GM10266 (cell line): ENCODE measurements around the gene VENTX.
A peak's percentile ranks its signal among the peaks of the same experiment; 100 is the strongest.

ENCODE experiments used
- DNase-seq: peaks from one replicate; pipeline ENCODE4 v3.0.0; 2012; ENCODE audit errors: extremely low spot score
- TF ChIP-seq, protein P1 (sequence below): IDR thresholded peaks from 2 replicates; pipeline ENCODE4 v1.5.1; 2012; ENCODE audit warnings: mild to moderate bottlenecking, low read depth; ENCODE audit not compliant: control insufficient read depth, insufficient read depth; ENCODE audit errors: missing control alignments

The VENTX gene

DNA sequence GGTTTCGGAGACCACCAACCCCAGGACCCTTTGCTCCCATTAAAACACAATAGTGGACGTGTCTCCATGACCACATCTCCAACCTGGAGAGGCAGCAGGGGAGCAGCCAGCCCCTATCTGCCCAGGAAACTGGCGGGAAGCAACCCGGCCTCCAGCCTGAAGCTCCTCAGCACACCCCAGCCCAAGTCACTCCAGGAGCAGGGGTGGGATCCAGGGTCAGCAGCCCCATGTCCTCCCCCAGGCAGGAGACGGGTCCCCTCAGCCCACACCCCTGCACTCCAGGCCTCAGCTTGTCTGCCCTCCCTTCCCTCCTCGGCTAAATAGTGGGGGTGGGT is 38.4 kb downstream of the VENTX start:
- no peak for DNase-seq
- TF ChIP-seq, protein P1, sequence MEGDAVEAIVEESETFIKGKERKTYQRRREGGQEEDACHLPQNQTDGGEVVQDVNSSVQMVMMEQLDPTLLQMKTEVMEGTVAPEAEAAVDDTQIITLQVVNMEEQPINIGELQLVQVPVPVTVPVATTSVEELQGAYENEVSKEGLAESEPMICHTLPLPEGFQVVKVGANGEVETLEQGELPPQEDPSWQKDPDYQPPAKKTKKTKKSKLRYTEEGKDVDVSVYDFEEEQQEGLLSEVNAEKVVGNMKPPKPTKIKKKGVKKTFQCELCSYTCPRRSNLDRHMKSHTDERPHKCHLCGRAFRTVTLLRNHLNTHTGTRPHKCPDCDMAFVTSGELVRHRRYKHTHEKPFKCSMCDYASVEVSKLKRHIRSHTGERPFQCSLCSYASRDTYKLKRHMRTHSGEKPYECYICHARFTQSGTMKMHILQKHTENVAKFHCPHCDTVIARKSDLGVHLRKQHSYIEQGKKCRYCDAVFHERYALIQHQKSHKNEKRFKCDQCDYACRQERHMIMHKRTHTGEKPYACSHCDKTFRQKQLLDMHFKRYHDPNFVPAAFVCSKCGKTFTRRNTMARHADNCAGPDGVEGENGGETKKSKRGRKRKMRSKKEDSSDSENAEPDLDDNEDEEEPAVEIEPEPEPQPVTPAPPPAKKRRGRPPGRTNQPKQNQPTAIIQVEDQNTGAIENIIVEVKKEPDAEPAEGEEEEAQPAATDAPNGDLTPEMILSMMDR = no peak

DNA sequence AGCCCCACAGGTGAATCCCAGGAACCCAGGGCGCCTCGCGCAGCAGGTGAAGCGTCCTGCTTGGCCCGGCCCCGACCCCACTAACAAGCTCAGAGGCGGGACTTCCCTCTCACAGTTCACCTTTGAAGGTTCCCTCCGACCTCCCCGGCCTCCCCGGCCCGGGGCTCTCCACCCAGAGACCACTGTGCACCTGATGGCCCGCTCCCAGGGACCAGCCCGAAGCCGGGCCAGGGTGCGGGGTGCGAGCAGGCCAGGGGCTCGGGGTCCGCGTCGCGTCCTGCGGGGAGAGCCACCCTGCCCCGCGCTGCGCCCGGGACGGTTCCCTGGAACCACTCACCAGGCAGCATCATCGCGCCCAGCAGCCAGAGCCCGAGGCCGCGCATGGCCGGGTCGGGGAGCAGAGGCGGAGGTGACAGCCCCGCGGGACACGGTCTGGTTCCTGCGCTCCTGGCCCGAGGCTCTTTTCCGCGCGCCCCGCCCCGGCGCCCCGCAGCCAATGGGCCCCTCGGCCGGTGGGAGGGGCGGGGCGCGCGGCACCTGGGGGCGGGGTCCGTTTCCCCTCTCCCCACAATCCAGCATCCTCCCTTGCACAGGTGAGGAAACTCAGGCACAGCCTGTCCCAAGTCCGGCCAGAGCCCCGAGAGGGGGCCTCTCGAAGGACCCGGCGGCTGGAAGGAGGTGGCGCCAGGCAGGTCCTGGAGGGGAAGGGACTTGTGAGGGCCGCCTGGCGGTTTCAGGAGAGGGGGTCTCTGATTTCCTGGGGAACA is 39.0 kb downstream of the VENTX start, which contains the start of gene ADAM8:
TSS of gene ADAM8 (minus strand) at position 434 of the 767 bp plus-strand sequence. CDS start at position 383, 51 bp downstream.
- DNase-seq = peak; percentile 96
- TF ChIP-seq, protein P1 = no peak

DNA sequence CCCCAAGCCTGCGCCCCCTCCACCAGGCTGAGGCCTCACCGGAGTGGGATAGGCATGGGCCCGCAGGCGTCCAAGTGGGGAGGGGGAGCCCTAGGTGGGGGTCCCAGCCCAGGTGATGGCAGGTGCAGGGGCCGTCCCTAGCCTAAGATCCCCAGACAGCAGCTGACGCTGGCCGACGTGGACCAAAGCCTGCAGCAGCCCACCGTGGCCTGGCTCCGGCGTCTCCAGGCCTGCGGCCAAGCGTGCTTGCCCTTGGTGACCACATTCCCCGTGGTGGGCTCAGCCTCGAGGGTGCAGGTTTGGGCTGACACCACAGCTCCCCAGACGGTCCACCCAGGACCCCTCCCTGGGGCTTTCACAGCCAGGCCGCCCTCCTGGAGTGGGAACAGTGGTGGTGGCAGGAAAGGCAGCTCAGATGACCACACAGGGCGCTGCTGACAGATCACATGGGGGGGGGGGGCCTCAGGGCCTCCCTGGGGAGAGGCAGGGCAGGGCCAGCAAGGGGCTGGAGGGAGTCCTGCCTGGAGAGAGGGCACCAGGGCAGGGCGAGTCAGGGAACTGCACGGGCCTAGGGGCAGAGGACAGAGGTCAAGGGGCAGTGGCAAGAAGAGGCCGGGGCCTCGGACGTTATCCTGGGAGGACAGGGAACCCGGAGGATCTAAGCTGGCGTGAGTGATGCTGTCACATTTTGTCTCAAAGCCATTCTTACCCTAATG is 39.8 kb downstream of the VENTX start:
- TF ChIP-seq, protein P1 = no peak
- DNase-seq = no peak

DNA sequence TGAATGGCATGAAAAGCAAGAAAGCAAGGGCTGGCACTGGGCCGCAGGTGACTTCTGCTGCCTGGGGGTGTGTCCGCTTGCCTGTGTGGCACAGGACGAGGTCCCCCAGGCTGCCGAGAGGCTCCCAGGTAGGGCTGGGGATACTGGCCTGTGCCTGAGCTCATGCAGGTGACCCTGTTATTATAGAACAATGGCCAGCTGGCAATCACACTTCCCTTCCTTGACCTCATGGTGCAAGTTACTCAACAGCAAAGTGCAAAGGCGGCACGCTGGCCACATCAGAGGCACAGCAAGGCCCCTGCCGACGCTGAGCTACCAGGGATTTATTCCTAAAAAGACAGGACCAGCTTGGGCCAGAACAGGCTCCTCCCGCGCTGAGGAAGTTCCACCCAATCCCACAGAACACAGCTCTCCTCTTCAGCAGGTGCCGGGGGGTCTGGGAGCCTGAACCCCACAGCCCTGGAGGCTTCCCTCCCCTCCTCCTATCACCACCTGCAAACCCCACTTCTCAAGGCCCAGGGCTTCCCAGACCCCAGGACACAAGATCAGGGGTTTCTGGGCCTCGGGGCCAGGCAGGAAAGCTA is 40.4 kb downstream of the VENTX start:
- TF ChIP-seq, protein P1 = no peak
- no peak for DNase-seq

DNA sequence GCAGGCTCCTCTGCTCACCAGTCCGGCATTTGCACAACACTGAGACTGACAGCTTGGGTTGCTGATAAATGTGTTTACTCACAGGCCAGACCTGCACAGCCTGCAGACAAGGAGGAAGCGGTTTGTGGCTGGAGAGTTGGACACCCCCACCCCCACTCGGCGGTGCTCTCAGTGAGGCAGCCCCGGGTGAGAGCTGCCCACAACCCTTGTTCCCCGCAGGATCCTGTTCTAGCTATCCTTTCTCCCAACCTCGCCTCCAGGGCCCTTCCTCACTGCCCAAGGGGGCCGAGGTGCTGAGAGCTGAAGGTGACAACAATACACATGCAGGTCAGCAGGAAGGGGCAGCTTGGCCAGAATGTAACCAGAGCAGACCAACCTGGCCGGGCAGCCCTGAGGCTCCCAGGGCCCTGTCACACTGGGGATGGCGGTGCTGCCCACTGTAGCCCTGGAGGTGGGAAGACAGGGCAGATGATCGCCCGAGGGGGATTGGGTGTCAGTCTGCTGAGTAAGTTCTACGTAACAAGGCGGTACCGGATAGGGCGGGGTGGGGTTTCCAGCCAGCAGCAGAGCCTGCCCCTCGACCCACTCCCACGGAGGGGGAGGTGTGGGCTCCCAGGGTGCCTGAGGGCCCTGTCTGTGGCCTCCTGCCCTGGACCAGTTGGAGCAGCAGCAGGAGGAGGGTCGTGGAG is 41.1 kb downstream of the VENTX start:
- DNase-seq = peak; percentile 84
- TF ChIP-seq, protein P1 = no peak

DNA sequence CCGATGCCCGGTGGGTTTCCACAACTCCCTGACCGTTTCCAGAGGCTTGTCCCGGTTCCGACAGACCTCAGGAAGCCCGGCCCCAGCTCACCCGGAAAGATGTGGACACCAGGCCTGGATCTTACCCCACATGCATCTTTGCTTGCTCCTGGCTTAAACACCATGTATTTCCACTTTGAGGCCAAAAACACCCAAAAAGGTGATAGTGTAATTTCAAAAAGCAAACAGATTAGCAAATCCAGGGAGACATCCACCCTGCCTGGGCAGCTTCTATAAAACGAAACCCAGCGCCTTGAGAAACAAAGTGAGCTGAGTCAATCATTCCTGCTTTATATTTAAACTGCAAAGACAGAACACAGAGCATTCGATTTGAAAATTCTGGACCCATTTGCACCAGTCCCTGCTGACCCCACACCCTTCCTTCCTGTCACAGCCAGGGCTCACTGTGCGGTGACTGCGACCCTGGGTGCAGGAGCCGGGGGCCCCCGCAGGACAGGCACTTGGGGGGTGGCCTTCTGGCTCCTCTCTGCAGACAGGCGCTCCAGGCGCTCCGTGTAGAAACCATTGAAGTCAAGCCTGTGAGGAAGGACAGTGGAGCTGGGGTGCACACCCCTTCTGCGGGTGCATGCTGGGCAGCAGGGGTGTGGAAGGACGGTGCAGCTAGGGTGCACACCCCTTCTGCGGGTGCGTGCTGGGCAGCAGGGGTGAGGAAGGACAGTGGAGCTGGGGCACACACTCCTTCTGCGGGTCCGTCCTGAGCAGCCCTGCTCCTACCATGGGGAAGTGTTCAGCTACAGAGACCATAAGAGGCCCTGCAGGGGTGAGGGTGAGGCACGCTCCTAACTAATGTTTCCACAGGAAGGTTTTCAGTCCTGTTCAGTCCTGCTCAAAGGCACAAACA is 41.9 kb downstream of the VENTX start:
- TF ChIP-seq, protein P1 = no peak
- DNase-seq = no peak
